NCI-H345 treated with DMSO at 0.1 percent for 48 hours (cell line): ENCODE results near the gene HMHB1.

Source experiments
- DNase-seq: peaks from one replicate; lab custom pipeline; 2025; ENCODE audit not compliant: unreplicated experiment; lab: John Stamatoyannopoulos, UW

HMHB1 gene

GRCh38 chr5:143812085-143812705 is at the start of gene HMHB1:
HMHB1 (plus strand) TSS chr5:143812161.
- DNase-seq, result no peak

GRCh38 chr5:143762636-143763220 is 49.2 kb upstream of the HMHB1 start:
- DNase-seq, result no peak

- no peak for DNase-seq
These were observed 44.8 kb upstream of the HMHB1 start for GRCh38 chr5:143767162-143767561.

- DNase-seq, result no peak
These were observed 42.8 kb upstream of the HMHB1 start for GRCh38 chr5:143769026-143769786.

GRCh38 chr5:143770450-143770849 is 41.5 kb upstream of the HMHB1 start:
- no peak for DNase-seq

- DNase-seq, result no peak
These were observed 40.8 kb upstream of the HMHB1 start for GRCh38 chr5:143771189-143771588.

GRCh38 chr5:143771602-143772001 is 40.4 kb upstream of the HMHB1 start:
- DNase-seq, result no peak

GRCh38 chr5:143772621-143773020 is 39.3 kb upstream of the HMHB1 start:
- no peak for DNase-seq

- DNase-seq, result no peak
These were observed 36.7 kb upstream of the HMHB1 start for GRCh38 chr5:143775258-143775657.

- DNase-seq, result no peak
These were observed 35.0 kb upstream of the HMHB1 start for GRCh38 chr5:143776951-143777350.

GRCh38 chr5:143779506-143779905 is 32.5 kb upstream of the HMHB1 start:
- no peak for DNase-seq

- no peak for DNase-seq
These were observed 29.9 kb upstream of the HMHB1 start for GRCh38 chr5:143781993-143782520.

GRCh38 chr5:143782588-143783386 is 29.2 kb upstream of the HMHB1 start:
- no peak for DNase-seq

GRCh38 chr5:143788401-143788800 is 23.6 kb upstream of the HMHB1 start:
- no peak for DNase-seq

GRCh38 chr5:143790457-143791112 is 21.4 kb upstream of the HMHB1 start:
- DNase-seq, result no peak

GRCh38 chr5:143791848-143792731 is 19.9 kb upstream of the HMHB1 start:
- DNase-seq, result no peak

- DNase-seq, result no peak
These were observed 18.7 kb upstream of the HMHB1 start for GRCh38 chr5:143793249-143793648.

GRCh38 chr5:143796125-143796524 is 15.8 kb upstream of the HMHB1 start:
- DNase-seq, result no peak

- DNase-seq, result no peak
These were observed 15.2 kb upstream of the HMHB1 start for GRCh38 chr5:143796753-143797152.

GRCh38 chr5:143800715-143801114 is 11.2 kb upstream of the HMHB1 start:
- DNase-seq, result no peak
